GM20431 (cell line): ENCODE data around the gene SHLD3.
"Not testable (repeated sequence)": the region's sequence is repeated elsewhere in the genome, so short reads cannot be mapped to it uniquely, and the experiment has no call there.

Source experiments
- in situ Hi-C: fragments of 300-500 bp; cut with MseI, MboI; formaldehyde crosslinking; loops from one replicate; pipeline ENCODE4 v1.15.0; 2020; ENCODE audit warnings: low sequenced_read_pairs; ENCODE audit not compliant: unreplicated experiment

Gene SHLD3

DNA sequence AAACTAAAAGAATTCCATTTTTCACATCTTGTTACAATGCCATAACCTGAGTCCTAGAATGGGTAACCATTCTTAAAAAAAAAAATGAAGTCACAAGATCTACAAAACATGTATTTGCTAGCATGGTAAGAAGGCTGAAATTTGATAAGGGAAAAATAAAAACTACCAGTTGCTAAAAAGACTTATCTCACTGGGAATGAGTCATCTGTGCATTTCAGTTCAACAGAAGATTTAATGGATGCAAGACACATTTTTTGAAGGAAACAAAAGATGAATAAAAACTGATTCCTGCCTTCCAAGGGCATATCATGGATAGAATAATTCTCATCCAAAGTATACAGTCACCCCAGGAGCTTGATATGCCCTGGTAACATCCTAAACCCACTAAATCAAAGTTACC lies 49.9 kb downstream of the SHLD3 start:
- in situ Hi-C loops: no loop called here

DNA sequence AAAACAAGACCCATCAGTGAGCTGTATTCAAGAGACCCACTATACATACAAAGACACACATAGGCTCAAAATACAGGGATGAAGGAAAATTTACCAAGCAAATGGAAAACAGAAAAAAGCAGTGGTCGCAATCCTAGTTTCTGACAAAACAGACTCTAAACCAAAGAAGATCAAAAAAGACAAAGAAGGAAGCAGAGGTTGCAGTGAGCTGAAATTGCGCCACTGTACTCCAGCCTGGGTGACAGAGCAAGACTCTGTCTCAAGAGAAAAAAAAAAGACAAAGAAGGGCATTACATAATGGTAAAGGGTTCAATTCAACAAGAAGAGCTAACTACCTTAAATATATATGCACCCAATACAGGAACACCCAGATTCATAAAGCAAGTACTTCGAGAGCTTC lies 51.2 kb downstream of the SHLD3 start:
- in situ Hi-C loops: not testable (repeated sequence)
